GM21528 (cell line): ENCODE results near the gene ZNF99.
"Not testable (repeated sequence)": the region's sequence is repeated elsewhere in the genome, so short reads cannot be mapped to it uniquely, and the experiment has no call there.

Experiments used
- ATAC-seq: cut with Tn5 transposase; IDR thresholded peaks from one replicate; pipeline ENCODE4 v1.9.1; 2021; ENCODE audit warnings: mild to moderate bottlenecking, moderate library complexity; ENCODE audit not compliant: unreplicated experiment, low FRiP score

Gene ZNF99

DNA sequence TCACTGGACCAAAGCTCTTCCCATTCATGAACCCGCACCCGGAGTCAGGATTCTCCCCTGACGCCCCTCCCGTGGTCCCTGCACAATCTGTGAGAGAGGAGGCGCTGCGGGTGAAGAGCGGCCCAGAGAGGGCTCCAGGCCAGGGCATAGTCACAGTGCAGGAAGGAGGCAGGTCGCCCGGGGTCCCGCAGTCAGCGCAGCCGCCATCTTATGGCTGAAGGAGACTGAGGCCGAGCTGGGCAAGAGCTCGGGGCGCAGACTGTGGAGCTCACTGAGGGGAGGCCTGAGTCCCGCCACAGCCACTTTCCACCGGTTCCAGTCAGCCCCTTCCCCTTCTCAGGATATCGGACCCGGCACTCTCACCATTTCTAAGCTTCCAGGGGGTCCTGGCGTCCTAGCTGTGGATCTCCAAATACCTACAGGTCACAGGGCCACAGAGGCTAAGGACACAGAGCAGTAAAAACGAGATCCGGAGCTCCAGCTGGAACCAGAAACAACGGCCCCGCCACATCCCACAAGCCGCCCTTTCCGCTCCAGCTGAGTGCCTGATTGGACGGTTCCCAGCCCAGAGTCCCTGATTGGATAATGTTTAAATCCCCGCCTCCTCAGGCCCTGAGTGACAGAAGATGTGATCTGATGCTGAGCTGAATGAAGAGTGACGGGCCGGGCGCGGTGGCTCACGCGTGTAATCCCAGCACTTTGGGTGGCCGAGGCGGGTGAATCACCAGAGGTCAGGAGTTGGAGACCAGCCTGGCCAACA is at the start of gene ZNF99:
TSS of gene ZNF99 (minus strand) at position 501 of the 760 bp plus-strand sequence. CDS start at position 366, 135 bp downstream.
- no peak for ATAC-seq

DNA sequence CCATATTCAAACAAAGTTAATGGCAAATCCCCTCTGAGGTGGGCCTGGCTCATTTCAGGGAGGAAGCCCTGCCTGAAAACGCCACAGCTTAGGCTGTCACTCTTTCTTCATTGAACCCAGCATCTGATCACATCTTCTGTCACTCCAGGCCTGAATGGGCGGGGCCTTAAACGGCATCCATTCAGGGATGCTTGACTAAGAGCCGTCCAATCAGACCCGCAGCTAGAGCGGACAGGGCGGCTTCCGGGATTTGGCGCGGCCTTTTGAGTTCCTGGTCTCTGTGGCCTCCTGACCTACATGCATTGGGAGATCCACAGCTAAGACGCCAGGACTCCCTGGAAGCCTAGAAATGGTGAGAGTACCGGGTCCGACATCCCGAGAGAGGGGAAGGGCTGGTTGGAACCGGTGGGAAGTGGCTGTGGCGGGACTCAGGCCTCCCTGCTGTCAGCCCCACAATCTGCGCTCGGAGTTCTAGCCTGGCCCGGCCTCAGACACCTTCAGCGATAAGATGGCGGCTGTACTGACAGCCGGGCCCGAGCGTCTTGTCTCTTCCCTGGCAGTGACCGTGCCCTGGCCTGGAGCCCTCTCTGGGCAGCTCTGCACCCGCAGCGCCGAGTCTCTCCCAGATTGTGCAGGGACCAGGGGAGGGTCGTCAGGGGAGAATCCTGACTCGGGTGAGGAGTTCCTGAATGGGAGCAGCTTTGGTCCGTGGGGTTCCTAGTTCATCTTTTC is 48.2 kb upstream of the ZNF99 start, which contains the start of gene ZNF723:
TSS of gene ZNF723 (plus strand) at position 261 of the 732 bp plus-strand sequence. CDS start at position 350, 89 bp downstream.
- no peak for ATAC-seq

DNA sequence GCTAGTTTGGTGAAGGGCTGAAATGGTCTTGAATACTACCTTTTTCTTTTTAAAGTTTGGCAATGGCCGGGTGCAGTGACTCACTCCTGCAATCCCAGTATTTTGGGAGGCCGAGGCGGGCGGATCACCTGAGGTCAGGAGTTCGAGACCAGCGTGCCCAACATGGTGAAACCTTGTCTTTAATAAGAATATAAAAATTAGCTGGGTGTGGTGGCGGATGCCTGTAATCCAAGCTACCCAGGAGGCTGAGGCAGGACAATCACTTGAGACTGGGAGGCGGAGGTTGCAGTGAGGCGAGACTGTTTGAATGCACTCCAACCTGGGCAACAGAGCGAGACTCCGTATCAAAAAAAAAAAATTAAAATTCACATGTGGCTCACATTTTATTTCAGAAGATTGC is 47.3 kb upstream of the ZNF99 start:
- no peak for ATAC-seq

DNA sequence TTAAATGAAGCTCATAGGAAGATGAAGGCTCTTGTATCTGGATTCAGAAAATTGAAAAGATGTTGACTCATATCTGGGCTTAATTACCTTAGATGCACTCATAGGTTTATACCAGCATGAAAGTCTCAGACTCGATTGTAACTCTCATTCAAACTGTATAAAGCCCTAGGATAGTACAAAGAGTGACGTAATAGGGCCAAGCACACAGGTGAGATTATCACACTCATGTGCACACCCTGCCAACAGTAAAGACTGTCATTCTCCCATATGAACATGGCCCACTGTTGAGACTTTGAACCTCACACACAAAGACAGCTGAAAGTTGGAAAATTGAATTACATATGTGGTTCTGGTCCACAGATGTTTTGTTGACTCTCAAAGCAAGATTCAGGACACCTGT is 30.2 kb upstream of the ZNF99 start:
- ATAC-seq = no peak

DNA sequence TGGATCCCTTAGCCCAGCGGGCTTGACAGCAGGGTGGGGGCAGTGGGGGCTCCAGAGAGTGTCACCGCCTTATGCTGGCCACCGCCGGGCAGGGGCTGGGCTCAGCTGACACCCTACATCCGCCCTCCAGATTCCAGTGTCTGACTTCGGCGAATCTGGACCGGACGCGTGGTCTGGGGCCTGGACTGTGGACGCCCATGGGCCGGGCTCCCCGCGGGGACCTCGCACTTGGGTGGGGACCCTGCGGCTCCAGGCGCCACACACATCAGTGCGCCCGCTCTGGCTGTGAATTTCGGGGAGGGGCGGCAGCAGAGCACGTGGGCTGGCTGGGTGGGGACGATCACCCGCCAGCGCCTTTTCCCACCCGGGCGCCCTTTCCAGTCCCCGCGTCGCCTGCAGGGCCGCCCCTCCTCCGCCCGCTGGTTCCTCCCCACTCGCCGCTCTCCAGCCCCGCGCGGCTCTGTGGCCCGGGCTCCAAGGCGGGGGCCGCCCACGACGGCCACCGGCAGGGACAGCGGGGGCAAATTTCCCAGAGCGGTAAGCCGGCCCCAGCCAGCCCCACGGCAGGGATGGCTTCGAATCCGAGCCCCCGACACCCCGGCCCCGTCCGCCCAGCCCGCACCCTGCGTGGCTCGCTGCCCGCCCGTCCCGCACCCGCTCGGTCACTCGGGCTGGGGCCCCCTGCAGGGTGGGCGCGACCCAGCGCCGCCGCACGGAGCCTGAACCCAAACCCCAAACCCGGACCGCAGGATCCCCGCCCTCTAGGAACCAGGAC is 23.3 kb upstream of the ZNF99 start:
- no peak for ATAC-seq

DNA sequence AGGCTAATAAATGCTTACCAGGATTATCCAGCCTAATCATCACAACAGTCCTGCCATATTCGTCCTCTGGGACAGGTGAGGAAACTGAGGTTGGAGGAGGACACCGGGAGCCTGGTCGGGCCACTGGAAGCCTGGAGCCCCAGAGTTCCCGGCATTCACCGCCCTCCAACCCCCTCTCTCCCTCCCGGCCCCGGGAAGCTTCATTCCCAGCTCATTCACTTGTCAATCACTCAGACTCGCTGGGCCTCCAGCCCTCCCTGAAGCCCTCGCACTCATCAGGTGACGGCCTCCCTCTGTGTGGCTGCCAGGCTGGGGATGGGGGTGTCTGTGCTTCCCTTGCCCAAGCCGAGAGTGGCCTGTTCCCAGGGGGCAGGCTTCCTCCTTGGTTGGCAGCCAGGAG is 22.5 kb upstream of the ZNF99 start:
- ATAC-seq = no peak

DNA sequence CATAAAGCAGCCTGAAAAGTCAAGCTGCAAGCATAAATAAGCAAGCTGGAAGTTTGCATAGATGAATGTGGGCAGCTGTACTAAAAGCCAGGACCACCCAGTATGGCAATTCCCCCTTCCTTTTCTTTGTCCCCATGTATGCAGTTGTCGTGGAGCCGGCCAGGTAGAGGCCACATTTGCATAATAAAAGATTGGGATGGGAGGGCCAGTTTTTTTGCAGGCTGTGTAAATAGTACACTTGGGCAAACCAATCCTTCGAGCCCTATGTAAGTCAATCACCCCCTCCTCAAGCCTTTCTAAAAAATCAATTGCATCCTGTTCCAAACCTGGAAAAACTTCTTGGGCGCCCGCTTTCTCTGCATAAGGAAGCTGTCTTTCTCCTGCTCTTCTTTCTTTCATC is 13.1 kb upstream of the ZNF99 start:
- ATAC-seq = no peak

DNA sequence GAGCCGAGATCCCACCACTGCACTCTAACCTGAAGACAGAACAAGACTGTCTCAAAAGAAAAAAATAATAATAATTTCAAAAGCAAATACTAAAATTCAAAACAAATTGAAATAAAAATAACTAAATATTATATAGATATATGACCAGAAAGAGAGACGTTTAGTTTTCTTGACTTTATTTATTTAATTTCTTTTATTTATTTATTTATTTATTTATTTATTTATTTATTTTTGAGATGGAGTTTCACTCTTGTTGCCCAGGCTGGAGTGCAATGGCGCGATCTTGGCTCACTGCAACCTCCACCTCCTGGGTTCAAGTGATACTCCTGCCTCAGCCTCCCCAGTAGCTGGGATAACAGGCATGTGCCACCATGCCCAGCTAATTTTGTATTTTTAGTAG is 8.9 kb upstream of the ZNF99 start:
- ATAC-seq = not testable (repeated sequence)

DNA sequence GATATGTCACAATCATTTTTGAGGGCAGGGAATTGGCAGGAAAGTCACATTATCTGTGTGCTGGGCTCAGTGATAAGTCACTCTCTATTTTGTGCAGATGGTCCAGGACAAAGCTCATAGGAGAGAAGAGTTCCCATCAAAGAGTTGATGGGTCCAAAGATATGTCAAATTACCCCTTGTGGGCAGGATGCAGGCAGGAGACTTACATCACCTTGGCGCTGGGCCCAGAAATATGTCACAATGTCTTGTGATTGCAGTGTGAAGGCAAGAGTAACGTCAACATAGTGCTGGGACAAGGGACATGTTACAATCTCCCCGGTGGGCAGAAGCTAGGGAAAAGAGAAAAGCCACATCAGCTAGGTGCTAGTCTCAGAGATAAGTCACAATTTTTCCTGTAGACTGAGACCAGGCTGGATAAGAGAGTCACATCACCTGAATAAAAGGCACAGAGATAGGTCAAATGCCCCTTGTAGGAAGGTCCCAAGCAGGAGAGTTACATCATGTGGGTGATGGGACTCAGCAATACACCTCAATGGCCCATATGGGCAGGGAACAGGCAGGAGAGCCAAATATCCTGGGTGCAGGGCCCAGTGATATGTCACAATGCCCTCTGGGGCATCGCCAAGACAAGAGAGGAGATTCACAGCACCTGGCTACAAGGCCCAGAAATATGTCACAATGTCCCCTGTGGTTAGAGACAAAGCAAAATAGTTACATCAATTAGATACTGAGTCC is 47.9 kb downstream of the ZNF99 start:
- ATAC-seq = no peak

DNA sequence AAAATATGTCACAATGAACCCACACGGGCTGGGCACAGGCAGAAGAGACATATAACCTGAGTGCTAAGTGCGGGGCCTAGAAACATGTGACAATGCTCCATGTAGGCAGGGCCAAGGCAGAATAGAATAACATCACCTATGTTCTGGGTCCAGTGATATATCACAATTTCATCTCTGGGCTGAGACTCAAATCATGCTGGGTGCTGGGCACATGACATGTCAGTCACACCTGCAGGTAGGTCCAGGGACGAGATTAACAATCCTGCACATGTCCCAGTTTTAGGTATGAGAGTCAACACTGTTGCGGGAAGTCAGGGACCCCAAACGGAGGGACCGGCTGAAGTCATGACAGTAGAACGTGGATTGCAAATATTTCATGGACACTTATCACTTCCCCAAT is 50.3 kb downstream of the ZNF99 start:
- no peak for ATAC-seq

DNA sequence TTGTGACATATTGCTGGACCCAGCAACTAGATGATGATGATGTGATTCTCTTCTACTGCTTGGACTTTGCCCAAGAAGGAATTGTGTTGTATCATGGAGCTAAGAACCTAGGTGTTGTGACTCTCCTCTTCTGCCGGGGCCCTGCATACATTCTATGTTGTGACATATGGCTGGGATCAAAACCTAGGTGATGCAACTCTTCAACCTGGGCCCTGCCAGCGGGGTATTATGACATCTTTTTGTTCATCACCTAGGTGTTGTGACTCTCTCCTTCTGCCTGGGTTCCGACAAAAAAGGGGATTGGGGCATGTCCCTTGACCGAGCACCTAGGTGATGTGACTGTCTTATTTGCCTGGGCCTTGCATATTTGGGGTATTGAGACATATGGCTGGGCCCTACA is 55.7 kb downstream of the ZNF99 start:
- not testable (repeated sequence) for ATAC-seq

DNA sequence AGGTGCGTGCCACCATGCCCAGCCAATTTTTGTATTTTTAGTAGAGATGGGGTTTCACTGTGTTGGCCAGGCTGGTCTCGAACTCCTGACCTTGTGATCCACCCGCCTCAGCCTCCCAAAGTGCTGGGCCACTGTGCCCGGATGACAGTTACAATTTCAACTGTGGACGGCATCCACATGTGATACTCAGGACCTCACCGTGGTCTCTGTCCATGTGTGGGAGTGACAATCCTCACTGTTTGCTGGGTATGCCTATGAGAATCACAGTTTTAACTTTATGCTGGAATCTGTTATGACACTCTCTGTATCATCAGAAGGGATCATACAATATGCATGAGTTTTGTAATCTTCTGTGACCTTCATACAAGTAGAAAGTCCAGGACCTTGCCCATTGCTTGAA is 62.4 kb downstream of the ZNF99 start:
- ATAC-seq = not testable (repeated sequence)

DNA sequence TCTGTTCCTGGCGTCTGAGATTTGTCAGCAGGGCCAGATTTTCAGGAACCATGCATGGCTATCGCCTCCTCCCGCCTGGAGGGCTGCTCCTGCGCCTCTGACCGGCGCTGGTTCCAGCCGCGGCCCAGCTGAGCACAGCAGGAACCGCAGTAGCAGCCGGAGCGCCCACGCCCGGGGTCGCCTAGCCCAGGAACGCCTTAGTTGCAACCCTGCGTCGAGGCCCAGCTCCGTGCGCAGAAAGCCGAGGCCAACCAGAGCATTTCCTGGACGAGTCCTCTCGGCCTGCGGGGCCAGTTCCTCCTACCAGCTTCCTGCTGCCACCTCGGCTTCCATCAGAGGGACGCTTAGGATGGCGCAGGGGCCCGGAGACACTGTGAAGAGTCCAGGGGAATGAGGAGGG is 75.0 kb downstream of the ZNF99 start:
- no peak for ATAC-seq

DNA sequence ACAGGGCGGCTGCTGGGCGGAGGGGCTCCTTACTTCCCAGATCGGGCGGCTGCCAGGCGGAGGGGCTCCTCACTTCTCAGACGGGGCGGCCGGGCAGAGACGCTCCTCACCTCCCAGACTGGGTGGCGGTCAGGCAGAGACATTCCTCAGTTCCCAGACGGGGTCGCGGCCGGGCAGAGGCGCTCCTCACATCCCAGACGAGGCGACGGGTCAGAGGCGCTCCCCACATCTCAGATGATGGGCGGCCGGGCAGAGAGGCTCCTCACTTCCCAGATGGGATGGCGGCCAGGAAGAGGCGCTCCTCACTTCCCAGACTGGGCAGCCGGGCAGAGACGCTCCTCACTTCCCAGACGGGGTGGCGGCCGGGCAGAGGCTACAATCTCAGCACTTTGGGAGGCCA is 80.9 kb downstream of the ZNF99 start:
- ATAC-seq = not testable (repeated sequence)

DNA sequence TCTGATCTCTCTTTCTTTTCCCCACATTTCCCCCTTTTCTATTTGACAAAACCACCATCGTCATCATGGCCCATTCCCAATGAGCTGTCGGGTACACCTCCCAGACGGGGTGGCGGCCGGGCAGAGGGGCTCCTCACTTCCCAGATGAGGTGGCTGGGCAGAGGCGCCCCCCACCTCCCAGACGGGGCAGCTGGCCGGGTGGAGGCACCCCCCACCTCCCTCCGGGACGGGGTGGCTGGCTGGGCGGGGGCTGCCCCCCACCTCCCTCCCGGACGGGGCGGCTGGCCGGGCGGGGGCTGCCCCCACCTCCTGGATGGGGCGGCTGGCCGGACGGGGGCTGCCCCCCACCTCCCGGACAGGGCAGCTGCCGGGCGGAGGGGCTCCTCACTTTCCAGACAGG is 81.3 kb downstream of the ZNF99 start:
- ATAC-seq = not testable (repeated sequence)
